Measurements from ENCODE around the gene GRK5.

GRCh38 chr10:119377958-119378736 is 170.8 kb downstream of the GRK5 start:
- no peak for TF ChIP-seq POLR2A (IDR thresholded peaks at IDR 0.05)
- TF ChIP-seq, protein P1, sequence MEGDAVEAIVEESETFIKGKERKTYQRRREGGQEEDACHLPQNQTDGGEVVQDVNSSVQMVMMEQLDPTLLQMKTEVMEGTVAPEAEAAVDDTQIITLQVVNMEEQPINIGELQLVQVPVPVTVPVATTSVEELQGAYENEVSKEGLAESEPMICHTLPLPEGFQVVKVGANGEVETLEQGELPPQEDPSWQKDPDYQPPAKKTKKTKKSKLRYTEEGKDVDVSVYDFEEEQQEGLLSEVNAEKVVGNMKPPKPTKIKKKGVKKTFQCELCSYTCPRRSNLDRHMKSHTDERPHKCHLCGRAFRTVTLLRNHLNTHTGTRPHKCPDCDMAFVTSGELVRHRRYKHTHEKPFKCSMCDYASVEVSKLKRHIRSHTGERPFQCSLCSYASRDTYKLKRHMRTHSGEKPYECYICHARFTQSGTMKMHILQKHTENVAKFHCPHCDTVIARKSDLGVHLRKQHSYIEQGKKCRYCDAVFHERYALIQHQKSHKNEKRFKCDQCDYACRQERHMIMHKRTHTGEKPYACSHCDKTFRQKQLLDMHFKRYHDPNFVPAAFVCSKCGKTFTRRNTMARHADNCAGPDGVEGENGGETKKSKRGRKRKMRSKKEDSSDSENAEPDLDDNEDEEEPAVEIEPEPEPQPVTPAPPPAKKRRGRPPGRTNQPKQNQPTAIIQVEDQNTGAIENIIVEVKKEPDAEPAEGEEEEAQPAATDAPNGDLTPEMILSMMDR (IDR thresholded peaks at IDR 0.05), result no peak

All from right lobe of liver (tissue), 4 donors.